GM12878 (cell line): ENCODE results near the gene OIT3. TPM values are rescaled to one million over a fixed set of nuclear protein-coding genes. Genes with fewer than 3 reads are reported as not detected.

Source experiments
- ATAC-seq: fragments of 200-7000 bp; cut with Tn5 transposase; 3 replicates; pipeline ENCODE4 v1.9.1; 2020; ENCODE audit warnings: mild to moderate bottlenecking, moderate library complexity
- BruUV-seq: library from RNA; stranded (reverse); fragments of 400-500 nt; replicated peaks from 2 replicates; lab custom pipeline; 2021; lab: Mats Ljungman, UMichigan
- CTCF ChIA-PET: fragments of 300-600 bp; sonication (Branson Sonifier 250); formaldehyde crosslinking; extraction: SDS; loops from one replicate; lab custom pipeline; 2021; ENCODE audit warnings: inconsistent platforms; lab: Yijun Ruan, JAX
- POLR2A ChIA-PET: fragments of 350-600 bp; formaldehyde crosslinking; extraction: SDS; loops from one replicate; lab custom pipeline; 2021; ENCODE audit warnings: inconsistent platforms; lab: Charles Lee
- RAD21 ChIA-PET: fragments of 300-600 bp; sonication (Branson Sonifier 250); formaldehyde crosslinking; loops from one replicate; lab custom pipeline; 2023; ENCODE audit warnings: antibody characterized with exemption; ENCODE audit not compliant: unreplicated experiment; lab: Charles Lee
- SMC1A ChIA-PET: fragments of 300-600 bp; sonication (Branson Sonifier 250); formaldehyde crosslinking; loops from one replicate; lab custom pipeline; 2023; ENCODE audit not compliant: unreplicated experiment, uncharacterized antibody; lab: Charles Lee
- DNase-seq: peaks from one replicate; pipeline ENCODE4 v3.0.0-alpha.2; 2011; ENCODE audit warnings: low read depth, low spot score
- FAIRE-seq: peaks from 3 replicates; lab custom pipeline; 2011; peaks lifted over from hg19 to GRCh38; lab: Jason Lieb, UNC
- H2AFZ ChIP-seq: 2 replicates; pipeline ENCODE4 v1.6.0; 2011; ENCODE audit warnings: low read depth, low read length, control low read depth; ENCODE audit not compliant: control insufficient read depth
- H3K27ac ChIP-seq: 2 replicates; pipeline ENCODE4 v1.5.1; 2011; ENCODE audit warnings: control low read depth; ENCODE audit not compliant: control insufficient read depth, insufficient read depth
- H3K27me3 ChIP-seq, 2 experiments: replicated peaks in 1 of 2; 2 replicates each; pipeline versions ENCODE4 v1.6.0 to v1.6.1; 2011; ENCODE audit warnings: low read length in 1 of 2; ENCODE audit not compliant: control insufficient read depth in 2 of 2, insufficient read depth in 2 of 2
- H3K36me3 ChIP-seq, 2 experiments: 2 replicates each; pipeline ENCODE4 v1.5.1; 2011; ENCODE audit warnings: low read length in 1 of 2; ENCODE audit not compliant: control insufficient read depth in 2 of 2, insufficient read depth in 2 of 2
- H3K4me1 ChIP-seq: 2 replicates; pipeline ENCODE4 v1.6.1; 2011; ENCODE audit warnings: mild to moderate bottlenecking, low read length, moderate library complexity, mixed read lengths; ENCODE audit not compliant: control insufficient read depth, insufficient read depth
- H3K4me2 ChIP-seq: 2 replicates; pipeline ENCODE4 v1.6.0; 2011; ENCODE audit warnings: control low read depth; ENCODE audit not compliant: control insufficient read depth, insufficient read depth
- H3K4me3 ChIP-seq: fragments of 200-600 bp; sonication (generic); 2 replicates; pipeline ENCODE4 v1.5.1; 2016
- H3K79me2 ChIP-seq: 2 replicates; pipeline ENCODE4 v1.6.0; 2011; ENCODE audit warnings: low read length; ENCODE audit not compliant: control insufficient read depth, insufficient read depth
- H3K9ac ChIP-seq: 2 replicates; pipeline ENCODE4 v1.8.0; 2011; ENCODE audit warnings: low read length, control low read depth, mixed read lengths; ENCODE audit not compliant: control insufficient read depth, insufficient read depth
- H3K9me3 ChIP-seq: replicated peaks from 3 replicates; pipeline ENCODE4 v1.5.1; 2011; ENCODE audit warnings: mild to moderate bottlenecking, low read length; ENCODE audit not compliant: control insufficient read depth, insufficient read depth
- H4K20me1 ChIP-seq: 2 replicates; pipeline ENCODE4 v1.6.0; 2011; ENCODE audit not compliant: control insufficient read depth, insufficient read depth
- BCL11A ChIP-seq: IDR thresholded peaks from 2 replicates; pipeline ENCODE4 v1.6.1; 2011; ENCODE audit warnings: low read depth, low read length
- BRCA1 ChIP-seq: IDR thresholded peaks from 2 replicates; pipeline ENCODE4 v1.6.1; 2011; ENCODE audit warnings: low read depth, low read length, improper control_type of control experiment
- CHD1 ChIP-seq: IDR thresholded peaks from 2 replicates; pipeline ENCODE4 v1.6.1; 2012; ENCODE audit warnings: low read depth, low read length, improper control_type of control experiment
- GATAD2B ChIP-seq: fragments of 450-650 bp; conservative IDR thresholded peaks from 2 replicates; pipeline ENCODE4 v1.6.1; 2017; ENCODE audit warnings: low read depth, mild to moderate bottlenecking, moderate library complexity
- JUNB ChIP-seq: IDR thresholded peaks from 2 replicates; pipeline ENCODE4 v1.6.1; 2016; ENCODE audit warnings: antibody characterized with exemption, mild to moderate bottlenecking
- KAT2A ChIP-seq: conservative IDR thresholded peaks from 2 replicates; pipeline ENCODE4 v1.6.1; 2011; ENCODE audit warnings: low read depth, low read length; ENCODE audit not compliant: control insufficient read depth
- MTA3 ChIP-seq: IDR thresholded peaks from 2 replicates; pipeline ENCODE4 v1.6.1; 2012; ENCODE audit warnings: low read length, inconsistent platforms, borderline replicate concordance
- NBN ChIP-seq: fragments of 450-650 bp; IDR thresholded peaks from 2 replicates; pipeline ENCODE4 v1.6.1; 2016
- NR2F1 ChIP-seq: fragments of 450-650 bp; conservative IDR thresholded peaks from 2 replicates; pipeline ENCODE4 v1.6.1; 2017; ENCODE audit warnings: mild to moderate bottlenecking
- SPI1 ChIP-seq: IDR thresholded peaks from 2 replicates; pipeline ENCODE4 v1.6.1; 2011; ENCODE audit warnings: low read depth, mild to moderate bottlenecking, low read length, moderate library complexity, borderline replicate concordance; ENCODE audit not compliant: insufficient read depth
- SREBF2 ChIP-seq: IDR thresholded peaks from 2 replicates; pipeline ENCODE4 v1.6.1; 2012; ENCODE audit warnings: mild to moderate bottlenecking, low read length
- STAT3 ChIP-seq: IDR thresholded peaks from 2 replicates; pipeline ENCODE4 v1.6.1; 2011; ENCODE audit warnings: low read depth, low read length, improper control_type of control experiment
- TARDBP ChIP-seq: IDR thresholded peaks from 2 replicates; pipeline ENCODE4 v1.6.1; 2016; ENCODE audit warnings: borderline replicate concordance
- TCF3 ChIP-seq: IDR thresholded peaks from 2 replicates; pipeline ENCODE4 v1.6.1; 2012; ENCODE audit warnings: low read depth, mild to moderate bottlenecking, low read length, borderline replicate concordance; ENCODE audit not compliant: insufficient read depth
- WRNIP1 ChIP-seq: IDR thresholded peaks from 2 replicates; pipeline ENCODE4 v1.6.1; 2011; ENCODE audit warnings: low read depth, low read length, improper control_type of control experiment, borderline replicate concordance
- YY1 ChIP-seq: IDR thresholded peaks from 2 replicates; pipeline ENCODE4 v1.6.1; 2011; ENCODE audit warnings: low read depth, mild to moderate bottlenecking, low read length
- WGBS: methylation state at CpG from one replicate; pipeline ENCODE4 v1.1.6; 2016; ENCODE audit warnings: low lambda C conversion rate; ENCODE audit not compliant: insufficient replicate concordance, insufficient coverage; ENCODE audit errors: missing lambda C conversion rate; 5-methylcytosine and 5-hydroxymethylcytosine counted together
- in situ Hi-C: fragments of 300-500 bp; cut with MboI; formaldehyde crosslinking; loops from 9 replicates; pipeline ENCODE4 v1.14.3; 2018; ENCODE audit warnings: mixed read lengths
- intact Hi-C: fragments of 100-400 bp; cut with micrococcal nuclease; formaldehyde crosslinking; loops from one replicate; pipeline ENCODE4 v1.14.2; 2022; ENCODE audit not compliant: unreplicated experiment
- polyA plus RNA-seq, 11 experiments: library from polyadenylated mRNA; depleted of rRNA in 4 of 11; unstranded in 6 of 11; stranded (reverse) in 5 of 11; fragments of >200 nt; fragmentation: Nextera tagmentation in 4 of 11; fragmentation: Illumina TruSeq in 1 of 11; extraction: Ambion mirVana in 4 of 11; extraction: Trizol in 1 of 11; gene quantifications; 1 replicate in 1 of 11; 2 replicates in 10 of 11; pipeline versions ENCODE4 v1.2.1 to v1.2.3, GENCODE V29; 2011 to 2016; ENCODE audit warnings: inconsistent platforms in 2 of 11, missing spikeins in 2 of 11, low read depth in 1 of 11
- total RNA-seq, 4 experiments: library from RNA; depleted of rRNA in 3 of 4; stranded (reverse); fragments of >200 nt in 3 of 4; fragmentation: Illumina TruSeq in 1 of 4; extraction: Trizol in 1 of 4; gene quantifications; 2 replicates each; pipeline versions ENCODE4 v1.2.1 to v1.2.3, GENCODE V29; 2013 to 2021
- TF ChIP-seq, protein P1 (sequence below): fragments of 450-650 bp; formaldehyde crosslinking; IDR thresholded peaks from 2 replicates; pipeline ENCODE4 v1.5.0; 2022; ENCODE audit warnings: mild to moderate bottlenecking, missing genetic modification characterization
- TF ChIP-seq, protein P2 (sequence below): IDR thresholded peaks from 2 replicates; pipeline ENCODE4 v1.6.1; 2011; ENCODE audit warnings: low read depth, low read length, improper control_type of control experiment, borderline replicate concordance

Gene OIT3
- total and polyA plus RNA-seq, 10 of the 15 experiments (the other 5 are each of a cell fraction or from before 2014, with no cell fraction given), result not detected

DNA sequence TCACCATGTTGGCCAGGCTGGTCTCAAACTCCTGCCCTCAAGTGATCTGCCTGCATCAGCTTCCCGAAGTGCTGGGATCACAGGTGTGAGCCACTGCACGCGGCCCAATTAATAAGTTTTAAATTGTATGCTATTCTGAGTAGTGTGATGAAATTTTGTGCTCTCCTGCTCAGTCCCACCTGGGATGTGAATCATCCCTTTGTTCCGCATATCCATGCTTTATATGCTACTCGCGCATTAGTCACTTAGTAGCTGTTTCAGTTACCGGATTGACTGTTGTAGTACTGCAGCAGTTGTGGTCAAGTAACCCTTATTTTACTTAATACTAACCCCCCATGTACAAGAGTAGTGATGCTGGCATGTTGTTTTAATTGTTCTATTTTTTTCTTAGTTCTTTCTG is 47.3 kb upstream of the OIT3 start:
- TF ChIP-seq, protein P1, sequence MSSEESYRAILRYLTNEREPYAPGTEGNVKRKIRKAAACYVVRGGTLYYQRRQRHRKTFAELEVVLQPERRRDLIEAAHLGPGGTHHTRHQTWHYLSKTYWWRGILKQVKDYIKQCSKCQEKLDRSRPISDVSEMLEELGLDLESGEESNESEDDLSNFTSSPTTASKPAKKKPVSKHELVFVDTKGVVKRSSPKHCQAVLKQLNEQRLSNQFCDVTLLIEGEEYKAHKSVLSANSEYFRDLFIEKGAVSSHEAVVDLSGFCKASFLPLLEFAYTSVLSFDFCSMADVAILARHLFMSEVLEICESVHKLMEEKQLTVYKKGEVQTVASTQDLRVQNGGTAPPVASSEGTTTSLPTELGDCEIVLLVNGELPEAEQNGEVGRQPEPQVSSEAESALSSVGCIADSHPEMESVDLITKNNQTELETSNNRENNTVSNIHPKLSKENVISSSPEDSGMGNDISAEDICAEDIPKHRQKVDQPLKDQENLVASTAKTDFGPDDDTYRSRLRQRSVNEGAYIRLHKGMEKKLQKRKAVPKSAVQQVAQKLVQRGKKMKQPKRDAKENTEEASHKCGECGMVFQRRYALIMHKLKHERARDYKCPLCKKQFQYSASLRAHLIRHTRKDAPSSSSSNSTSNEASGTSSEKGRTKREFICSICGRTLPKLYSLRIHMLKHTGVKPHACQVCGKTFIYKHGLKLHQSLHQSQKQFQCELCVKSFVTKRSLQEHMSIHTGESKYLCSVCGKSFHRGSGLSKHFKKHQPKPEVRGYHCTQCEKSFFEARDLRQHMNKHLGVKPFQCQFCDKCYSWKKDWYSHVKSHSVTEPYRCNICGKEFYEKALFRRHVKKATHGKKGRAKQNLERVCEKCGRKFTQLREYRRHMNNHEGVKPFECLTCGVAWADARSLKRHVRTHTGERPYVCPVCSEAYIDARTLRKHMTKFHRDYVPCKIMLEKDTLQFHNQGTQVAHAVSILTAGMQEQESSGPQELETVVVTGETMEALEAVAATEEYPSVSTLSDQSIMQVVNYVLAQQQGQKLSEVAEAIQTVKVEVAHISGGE (CRISPR knock-in tag), result no peak
- TF ChIP-seq SREBF2 (no peak), NBN (no peak), BRCA1 (no peak), CHD1 (no peak), KAT2A (no peak), SPI1 (no peak), JUNB (no peak), BCL11A (no peak), STAT3 (no peak), GATAD2B (no peak), MTA3 (no peak), TCF3 (no peak), TARDBP (no peak), NR2F1 (no peak), YY1 (no peak), WRNIP1 (no peak)
- TF ChIP-seq, protein P2, sequence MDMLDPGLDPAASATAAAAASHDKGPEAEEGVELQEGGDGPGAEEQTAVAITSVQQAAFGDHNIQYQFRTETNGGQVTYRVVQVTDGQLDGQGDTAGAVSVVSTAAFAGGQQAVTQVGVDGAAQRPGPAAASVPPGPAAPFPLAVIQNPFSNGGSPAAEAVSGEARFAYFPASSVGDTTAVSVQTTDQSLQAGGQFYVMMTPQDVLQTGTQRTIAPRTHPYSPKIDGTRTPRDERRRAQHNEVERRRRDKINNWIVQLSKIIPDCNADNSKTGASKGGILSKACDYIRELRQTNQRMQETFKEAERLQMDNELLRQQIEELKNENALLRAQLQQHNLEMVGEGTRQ, result no peak
- no peaks in the 10 kb centered on the region for H3K4me1 ChIP-seq
- H3K27me3 ChIP-seq, result no peaks in the 10 kb centered on the region
- no peaks in the 10 kb centered on the region for H4K20me1 ChIP-seq
- SMC1A ChIA-PET, result no interaction called here
- RAD21 ChIA-PET, result no interaction called here
- no peak for ATAC-seq
- BruUV-seq, result no TSS peak
- DNase-seq, result no peak
- CTCF ChIA-PET, result no interaction called here
- intact Hi-C loops, result no loop called here
- no peak overlapping the region for H3K27ac ChIP-seq
- no peaks in the 10 kb centered on the region for H3K79me2 ChIP-seq
- no peak overlapping the region for H3K9ac ChIP-seq
- in situ Hi-C loops, result no loop called here
- no peaks in the 10 kb centered on the region for H3K36me3 ChIP-seq
- no peak for FAIRE-seq
- POLR2A ChIA-PET, result no interaction called here
- H2AFZ ChIP-seq, result no peak overlapping the region
- no peak overlapping the region for H3K4me3 ChIP-seq
- H3K4me2 ChIP-seq, result no peak overlapping the region
- H3K9me3 ChIP-seq, result no peaks in the 10 kb centered on the region; the same call in 2 of the 3 replicates
- 86% methylated on average over 7 of the region's 7 CpGs for WGBS
